PFSK-1 (cell line): Measurements from ENCODE around the gene SESN3.

Source experiments
- POLR2AphosphoS5 ChIP-seq: IDR thresholded peaks from 2 replicates; pipeline ENCODE4 v1.6.1; 2012; ENCODE audit warnings: low read depth, mild to moderate bottlenecking, control low read depth, low read length, moderate library complexity
- REST ChIP-seq, 2 experiments: IDR thresholded peaks; 2 replicates each; pipeline versions ENCODE4 v1.6.1 to v1.8.0; 2011 to 2012; ENCODE audit warnings: low read depth in 2 of 2, low read length in 2 of 2, control low read depth in 1 of 2, inconsistent platforms in 1 of 2, mild to moderate bottlenecking in 1 of 2, moderate library complexity in 1 of 2; ENCODE audit not compliant: insufficient read depth in 1 of 2
- SIN3A ChIP-seq: IDR thresholded peaks from 2 replicates; pipeline ENCODE4 v1.6.1; 2012; ENCODE audit warnings: mild to moderate bottlenecking, low read length, moderate library complexity, borderline replicate concordance; ENCODE audit not compliant: insufficient read depth
- TAF1 ChIP-seq: IDR thresholded peaks from 2 replicates; pipeline ENCODE4 v1.6.1; 2012; ENCODE audit warnings: low read length, control low read depth, borderline replicate concordance; ENCODE audit not compliant: insufficient read depth

DNA sequence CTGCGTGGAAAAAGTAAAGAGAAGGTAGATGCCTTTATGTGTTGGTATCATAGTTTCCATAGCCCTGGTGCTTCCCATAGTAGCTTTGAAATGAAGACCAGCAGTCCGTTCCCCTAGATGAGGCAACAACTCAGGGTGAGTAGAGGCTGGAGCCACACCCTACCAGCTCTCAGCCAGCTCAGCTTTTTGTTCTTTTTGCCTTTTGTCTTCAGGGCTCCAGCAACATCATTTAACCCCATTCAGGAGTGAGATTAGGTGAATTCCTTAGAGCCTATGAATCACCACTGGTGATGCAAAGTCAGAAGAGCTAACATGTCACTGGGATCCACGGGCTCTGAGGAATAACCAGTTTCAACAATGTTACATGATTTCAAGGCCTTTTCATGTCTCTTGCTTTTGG, 14.0 kb upstream of the SESN3 start:
- TF ChIP-seq TAF1: no peak
- TF ChIP-seq SIN3A: no peak
- TF ChIP-seq POLR2AphosphoS5: no peak
- no peak for TF ChIP-seq REST (IDR thresholded peaks at IDR 0.05; ENCODE audit: insufficient read depth in 1 of 2, low read depth in 2 of 2, low read length in 2 of 2)
